T-cell (primary cell): ENCODE results near the gene FBXO22. TPM values are rescaled to one million over a fixed set of nuclear protein-coding genes. Genes with fewer than 3 reads are reported as not detected.
A peak's percentile ranks its signal among the peaks of the same experiment; 100 is the strongest.

Experiments
- ATAC-seq, 4 experiments: fragments of 200-7000 bp in 3 of 4; fragments of 150-1000 bp in 1 of 4; cut with Tn5 transposase; replicated peaks in 1 of 4; 1 replicate in 3 of 4; 2 replicates in 1 of 4; pipeline ENCODE4 v1.10.0; 2021; ENCODE audit warnings: moderate library complexity in 3 of 4, mild to moderate bottlenecking in 2 of 4, moderate number of reproducible peaks in 1 of 4
- CTCF ChIA-PET, 2 donors: fragments of 300-600 bp; sonication (Branson Sonifier 250); formaldehyde crosslinking; loops; one replicate each; lab custom pipeline; 2022; ENCODE audit warnings: antibody characterized with exemption in 2 of 2; lab: Charles Lee
- POLR2A ChIA-PET, 2 donors: fragments of 300-600 bp; sonication (Branson Sonifier 250); formaldehyde crosslinking; loops; one replicate each; lab custom pipeline; 2022; ENCODE audit warnings: antibody characterized with exemption in 2 of 2; lab: Charles Lee
- DNase-seq, 35 experiments: peaks; one replicate each; pipeline versions ENCODE4 v3.0.0 to v3.0.0-alpha.2; 2013 to 2023
- H3K27ac ChIP-seq: one replicate; pipeline ENCODE4 v1.5.1; 2013; ENCODE audit warnings: low read length
- H3K27me3 ChIP-seq, 2 experiments: replicated peaks in 1 of 2; 1 replicate in 1 of 2; 2 replicates in 1 of 2; pipeline versions ENCODE4 v1.6.1 to v1.7.0; 2013; ENCODE audit warnings: low read length in 1 of 2, mixed read lengths in 1 of 2; ENCODE audit not compliant: control insufficient read depth in 2 of 2, insufficient read depth in 2 of 2; ENCODE audit errors: extremely low read depth in 1 of 2
- H3K36me3 ChIP-seq, 2 donors: 1 replicate in 1 of 2; 2 replicates in 1 of 2; pipeline versions ENCODE4 v1.6.1 to v1.7.0; 2013; ENCODE audit warnings: low read length in 1 of 2; ENCODE audit not compliant: control insufficient read depth in 2 of 2, insufficient read depth in 1 of 2; ENCODE audit errors: extremely low read depth in 1 of 2
- H3K4me1 ChIP-seq, 2 experiments: 1 replicate in 1 of 2; 2 replicates in 1 of 2; pipeline versions ENCODE4 v1.6.1 to v1.7.0; 2013; ENCODE audit warnings: low read length in 2 of 2, mixed read lengths in 1 of 2; ENCODE audit not compliant: insufficient read depth in 2 of 2, control insufficient read depth in 1 of 2; ENCODE audit errors: extremely low read depth in 1 of 2
- H3K4me3 ChIP-seq, 2 donors: 1 replicate in 1 of 2; 2 replicates in 1 of 2; pipeline versions ENCODE4 v1.5.1 to v1.7.0; 2013; ENCODE audit warnings: mild to moderate bottlenecking in 2 of 2, low read length in 1 of 2, moderate library complexity in 1 of 2; ENCODE audit not compliant: control insufficient read depth in 1 of 2; ENCODE audit errors: extremely low read depth in 1 of 2
- H3K9me3 ChIP-seq: 2 replicates; pipeline ENCODE4 v1.7.0; 2013
- H3K27ac Mint-ChIP-seq, 2 donors: one replicate each; pipeline ENCODE4 v1.8.0; 2020 to 2021; ENCODE audit warnings: mild to moderate bottlenecking in 2 of 2, mixed read lengths in 2 of 2
- H3K27me3 Mint-ChIP-seq, 2 donors: one replicate each; pipeline ENCODE4 v1.8.0; 2021 to 2022; ENCODE audit warnings: mixed read lengths in 2 of 2
- H3K36me3 Mint-ChIP-seq: one replicate; pipeline ENCODE4 v1.8.0; 2021; ENCODE audit warnings: mixed read lengths
- H3K4me1 Mint-ChIP-seq, 3 donors: one replicate each; pipeline ENCODE4 v1.8.0; 2020 to 2022; ENCODE audit warnings: mixed read lengths in 3 of 3, mild to moderate bottlenecking in 1 of 3
- H3K4me3 Mint-ChIP-seq, 3 donors: one replicate each; pipeline ENCODE4 v1.8.0; 2020 to 2022; ENCODE audit warnings: mild to moderate bottlenecking in 3 of 3, mixed read lengths in 3 of 3, moderate library complexity in 3 of 3
- H3K9me3 Mint-ChIP-seq, 3 donors: one replicate each; pipeline ENCODE4 v1.8.0; 2020 to 2022; ENCODE audit warnings: mixed read lengths in 3 of 3
- WGBS: methylation state at CpG from one replicate; pipeline ENCODE4 v1.1.5; 2013; ENCODE audit warnings: missing lambda C conversion rate; ENCODE audit not compliant: insufficient coverage; 5-methylcytosine and 5-hydroxymethylcytosine counted together
- total RNA-seq, 35 experiments: library from RNA in 6 of 35; stranded (reverse) in 6 of 35; fragments of 120-200 nt in 1 of 35; gene quantifications; one replicate each; pipeline versions ENCODE4 v1.2.1 to v1.2.4 and lab custom pipeline; 2013 to 2026

Gene FBXO22
- total RNA-seq (10 to 100 TPM in 4 of 5 donors, 1 to 10 TPM in 1; 9.9 to 26.1 (median 23.7) TPM), total RNA-seq (lab: John Stamatoyannopoulos, UW) (9.0 to 59.5 (median 33.2) reads per million in 29 experiments)
- total RNA-seq (2013), result 21.4 TPM

DNA sequence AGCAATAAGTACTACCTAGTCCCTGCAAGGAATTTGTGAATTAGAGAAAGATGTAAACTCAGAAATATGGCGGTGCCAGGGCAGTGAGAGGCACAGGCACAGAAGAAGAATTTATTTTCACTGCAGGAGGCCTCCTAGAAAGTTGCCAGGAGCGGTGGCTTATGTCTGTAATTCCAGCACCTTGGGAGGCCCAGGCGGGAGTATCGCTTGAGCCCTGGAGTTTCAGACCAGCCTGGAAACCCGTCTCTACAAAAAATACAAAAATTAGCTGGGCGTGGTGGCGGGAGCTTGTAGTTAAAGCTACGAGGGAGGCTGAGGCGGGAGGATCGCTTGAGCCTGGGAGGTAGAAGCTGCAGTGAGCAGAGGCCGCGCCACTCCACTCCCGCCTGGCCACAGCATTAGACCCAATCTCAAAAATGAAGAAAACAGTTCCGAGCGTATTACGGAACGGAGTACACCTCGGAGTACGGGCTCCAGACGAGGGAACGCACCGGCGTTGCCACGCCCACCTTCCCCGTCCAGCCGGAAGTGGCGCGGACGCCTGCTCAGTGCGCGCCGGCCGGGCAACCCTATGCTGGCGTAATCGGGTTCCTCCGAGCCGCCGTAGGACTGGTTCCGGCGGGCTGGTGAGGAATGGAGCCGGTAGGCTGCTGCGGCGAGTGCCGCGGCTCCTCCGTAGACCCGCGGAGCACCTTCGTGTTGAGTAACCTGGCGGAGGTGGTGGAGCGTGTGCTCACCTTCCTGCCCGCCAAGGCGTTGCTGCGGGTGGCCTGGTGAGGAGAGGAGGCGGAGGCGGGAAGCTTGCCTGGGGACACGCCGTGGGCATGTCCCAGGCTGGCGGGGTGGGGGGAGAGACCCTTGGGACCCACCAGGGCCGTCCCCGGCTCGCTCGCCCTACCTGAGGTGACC is at the start of gene FBXO22:
TSS of gene FBXO22 (plus strand) at position 548 of the 909 bp plus-strand sequence. CDS start at position 634, 86 bp downstream.
- Histone ChIP-seq H3K4me3 (peak within 1 kb of the TSS; percentile 84 to 91), H3K9me3 (no peaks in the 10 kb centered on the region), H3K27ac (peak within 1 kb of the TSS; percentile 67), H3K27me3 (no peaks in the 10 kb centered on the region), H3K36me3 (peaks cover 4 to 15% of the 10 kb centered on the region in 2 donors), H3K4me1 (peaks cover 5 to 20% of the 10 kb centered on the region in 2 experiments)
- DNase-seq (peak; percentile 71 to 91 (median 83)), ATAC-seq (peak; percentile 92 to 95 (median 94))
- Mint-ChIP-seq H3K36me3 (peaks cover 4% of the 10 kb centered on the region), H3K27ac (peak within 1 kb of the TSS; percentile 96), H3K4me3 (peak within 1 kb of the TSS; percentile 96 to 99 (median 98)), H3K9me3 (no peaks in the 10 kb centered on the region), H3K27me3 (no peaks in the 10 kb centered on the region), H3K4me1 (peaks cover 45 to 56% (median 46%) of the 10 kb centered on the region in 3 donors)
- ChIA-PET CTCF (interaction anchor here in 1 of 2 donors (0.6 kb wide), 1 partner anchor 82 kb away, joined by 3 read pairs; no protein-coding TSS in a partner anchor), POLR2A (no interaction called here)
- WGBS, result 1% methylated on average over 53 of the region's 63 CpGs

GRCh38 chr15:75857886-75858285 is 45.8 kb upstream of the FBXO22 start:
- H3K4me1 Mint-ChIP-seq, result peaks cover 32 to 49% (median 40%) of the 10 kb centered on the region in 3 donors
- H3K9me3 Mint-ChIP-seq, result no peaks in the 10 kb centered on the region
- H3K4me3 Mint-ChIP-seq, result no peak overlapping the region
- Histone ChIP-seq H3K27me3 (no peaks in the 10 kb centered on the region), H3K27ac (no peak overlapping the region), H3K4me3 (no peak overlapping the region), H3K4me1 (peaks cover 0 to 5% of the 10 kb centered on the region in 2 experiments), H3K36me3 (peaks cover 0 to 31% of the 10 kb centered on the region in 2 donors), H3K9me3 (no peaks in the 10 kb centered on the region)
- H3K27me3 Mint-ChIP-seq, result no peaks in the 10 kb centered on the region
- ATAC-seq (no peak), DNase-seq (no peak)
- CTCF ChIA-PET, result no interaction called here
- POLR2A ChIA-PET, result no interaction called here
- H3K36me3 Mint-ChIP-seq, result peaks cover 40% of the 10 kb centered on the region
- peak overlapping the region in 1 of 2 donors; percentile 1 for H3K27ac Mint-ChIP-seq

- Histone ChIP-seq H3K9me3 (no peaks in the 10 kb centered on the region), H3K27me3 (no peaks in the 10 kb centered on the region), H3K4me1 (peaks cover 0 to 5% of the 10 kb centered on the region in 2 experiments), H3K36me3 (peaks cover 0 to 25% of the 10 kb centered on the region in 2 donors), H3K4me3 (no peak overlapping the region), H3K27ac (no peak overlapping the region)
- H3K27ac Mint-ChIP-seq, result no peak overlapping the region
- WGBS, result 84% methylated on average over 3 of the region's 6 CpGs
- ChIA-PET POLR2A (no interaction called here), CTCF (interaction anchor here in 1 of 2 donors (0.7 kb wide), 1 partner anchor 429 kb away, joined by 3 read pairs; no protein-coding TSS in a partner anchor)
- no peaks in the 10 kb centered on the region for H3K27me3 Mint-ChIP-seq
- no peak overlapping the region for H3K4me3 Mint-ChIP-seq
- H3K9me3 Mint-ChIP-seq, result no peaks in the 10 kb centered on the region
- H3K4me1 Mint-ChIP-seq, result peaks cover 51 to 64% (median 59%) of the 10 kb centered on the region in 3 donors
- ATAC-seq (no peak), DNase-seq (no peak)
- H3K36me3 Mint-ChIP-seq, result peaks cover 52% of the 10 kb centered on the region
These were observed 41.8 kb upstream of the FBXO22 start for GRCh38 chr15:75861750-75862402.

GRCh38 chr15:75862796-75863195 is 40.9 kb upstream of the FBXO22 start:
- whole genome bisulfite sequencing, result no CpG with 5 or more reads among the region's 1 CpG

DNA sequence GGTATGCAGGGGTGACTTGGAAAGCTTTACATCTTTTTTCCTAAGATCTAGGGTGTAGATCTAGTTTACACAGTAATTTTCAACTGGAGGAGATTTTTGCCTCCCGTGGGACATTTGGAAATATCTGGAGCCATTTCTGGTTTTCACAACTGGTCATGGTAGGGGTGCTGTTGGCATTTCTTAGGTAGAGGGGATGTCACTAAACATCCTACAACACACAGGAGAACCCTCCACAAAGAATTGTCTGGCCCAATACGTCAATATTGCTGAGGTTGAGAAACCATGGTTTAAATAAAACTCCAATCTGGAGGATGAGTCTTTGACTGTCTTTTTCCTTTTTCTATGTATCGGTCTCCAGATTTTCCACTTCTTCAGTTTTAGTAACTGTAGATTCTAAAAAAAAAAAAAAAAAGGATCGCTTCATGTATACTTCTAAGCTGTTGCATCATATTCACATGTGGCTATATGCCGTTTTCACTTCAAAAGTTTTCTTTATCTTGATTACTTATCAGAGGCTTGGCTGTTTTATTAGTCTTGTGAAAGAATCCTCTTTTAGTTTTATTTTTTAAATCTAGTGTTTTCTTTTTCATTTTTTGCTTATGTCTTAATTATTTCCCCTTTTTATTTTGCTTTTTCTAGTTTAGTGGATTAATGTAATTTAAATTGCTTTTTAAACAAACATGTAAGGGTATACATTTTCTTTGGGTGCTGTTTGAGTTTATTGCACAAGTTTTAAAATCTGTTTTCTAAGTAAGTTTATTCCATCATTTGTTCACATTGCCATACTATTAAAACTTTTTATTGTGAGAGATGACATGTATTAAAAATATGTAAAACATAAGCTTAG is 39.2 kb upstream of the FBXO22 start:
- H3K27me3 Mint-ChIP-seq, result no peaks in the 10 kb centered on the region
- peaks cover 42 to 57% (median 44%) of the 10 kb centered on the region in 3 donors for H3K4me1 Mint-ChIP-seq
- no peak overlapping the region for H3K4me3 ChIP-seq
- H3K9me3 Mint-ChIP-seq, result no peaks in the 10 kb centered on the region
- CTCF ChIA-PET, result interaction anchor here in 1 of 2 donors (0.7 kb wide), 1 partner anchor 27 kb away, joined by 3 read pairs; no protein-coding TSS in a partner anchor
- peaks cover 0 to 25% of the 10 kb centered on the region in 2 donors for H3K36me3 ChIP-seq
- DNase-seq (no peak), ATAC-seq (no peak)
- H3K27ac ChIP-seq, result no peak overlapping the region
- H3K4me1 ChIP-seq, result peaks cover 0 to 5% of the 10 kb centered on the region in 2 experiments
- no peak overlapping the region for H3K4me3 Mint-ChIP-seq
- H3K36me3 Mint-ChIP-seq, result peaks cover 51% of the 10 kb centered on the region
- no peaks in the 10 kb centered on the region for H3K9me3 ChIP-seq
- WGBS, result no CpG with 5 or more reads among the region's 5 CpGs
- no peaks in the 10 kb centered on the region for H3K27me3 ChIP-seq
- POLR2A ChIA-PET, result interaction anchor here in 1 of 2 donors (0.6 kb wide), 2 partner anchors 12 to 58 kb away, joined by 4 to 5 read pairs; no protein-coding TSS in a partner anchor
- no peak overlapping the region for H3K27ac Mint-ChIP-seq

More at GRCh38 chr15:75862796-75863195, 40.9 kb upstream of the FBXO22 start:
- Mint-ChIP-seq H3K36me3 (peaks cover 50% of the 10 kb centered on the region), H3K4me3 (no peak overlapping the region), H3K4me1 (peaks cover 53 to 67% (median 60%) of the 10 kb centered on the region in 3 donors), H3K27me3 (no peaks in the 10 kb centered on the region), H3K27ac (no peak overlapping the region), H3K9me3 (no peaks in the 10 kb centered on the region)
- ChIA-PET CTCF (interaction anchor here in 1 of 2 donors (0.7 kb wide), 1 partner anchor 10 kb away, joined by 6 read pairs; no protein-coding TSS in a partner anchor), POLR2A (interaction anchor here in 1 of 2 donors (0.7 kb wide), 1 partner anchor 1856 kb away, joined by 14 read pairs; no protein-coding TSS in a partner anchor)
- Histone ChIP-seq H3K4me1 (peaks cover 0 to 5% of the 10 kb centered on the region in 2 experiments), H3K36me3 (peaks cover 0 to 29% of the 10 kb centered on the region in 2 donors), H3K27ac (no peak overlapping the region), H3K4me3 (no peak overlapping the region), H3K27me3 (no peaks in the 10 kb centered on the region), H3K9me3 (no peaks in the 10 kb centered on the region)
- ATAC-seq (no peak), DNase-seq (no peak)
